ENCODE data around the gene RDH13.
"Not testable (repeated sequence)": the region's sequence is repeated elsewhere in the genome, so short reads cannot be mapped to it uniquely, and the experiment has no call there.

GRCh38 chr19:55060287-55060686 lies 2.7 kb downstream of the RDH13 start:
- not testable (repeated sequence) for TF ChIP-seq ZFP3 (CRISPR knock-in tag; IDR thresholded peaks at IDR 0.05); ZNF565 (CRISPR knock-in tag; conservative IDR thresholded peaks at IDR 0.05; ENCODE audit: low read depth); PATZ1 (CRISPR knock-in tag; IDR thresholded peaks at IDR 0.05; ENCODE audit: borderline replicate concordance); ZC3H10 (CRISPR knock-in tag; IDR thresholded peaks at IDR 0.05); POU6F1 (CRISPR knock-in tag; IDR thresholded peaks at IDR 0.05; ENCODE audit: borderline replicate concordance, low read depth); RARB (CRISPR knock-in tag; IDR thresholded peaks at IDR 0.05); ZNF70 (CRISPR knock-in tag; IDR thresholded peaks at IDR 0.05); CREB5 (CRISPR knock-in tag; IDR thresholded peaks at IDR 0.05; ENCODE audit: low read depth); TSHZ2 (CRISPR knock-in tag; IDR thresholded peaks at IDR 0.05); CSDC2 (CRISPR knock-in tag; IDR thresholded peaks at IDR 0.05); PPARA (CRISPR knock-in tag; IDR thresholded peaks at IDR 0.05; ENCODE audit: borderline replicate concordance); GLIS3 (CRISPR knock-in tag; IDR thresholded peaks at IDR 0.05); ISL1 (CRISPR knock-in tag; IDR thresholded peaks at IDR 0.05)

All from SK-N-SH treated with all-trans-retinoic acid at 6 μM for 48 hours (cell line).